ENCODE measurements around the gene FLOT1.
"Not testable (repeated sequence)": the region's sequence is repeated elsewhere in the genome, so short reads cannot be mapped to it uniquely, and the experiment has no call there.

The FLOT1 gene

GRCh38 chr6:30743099-30744053, 889 bp upstream of the FLOT1 start:
- DNase-seq = no peak

- no peak for DNase-seq
Observed at GRCh38 chr6:30741789-30742315, 635 bp downstream of the FLOT1 start.

GRCh38 chr6:30741063-30741779, 1.3 kb downstream of the FLOT1 start:
- DNase-seq = no peak

DNA sequence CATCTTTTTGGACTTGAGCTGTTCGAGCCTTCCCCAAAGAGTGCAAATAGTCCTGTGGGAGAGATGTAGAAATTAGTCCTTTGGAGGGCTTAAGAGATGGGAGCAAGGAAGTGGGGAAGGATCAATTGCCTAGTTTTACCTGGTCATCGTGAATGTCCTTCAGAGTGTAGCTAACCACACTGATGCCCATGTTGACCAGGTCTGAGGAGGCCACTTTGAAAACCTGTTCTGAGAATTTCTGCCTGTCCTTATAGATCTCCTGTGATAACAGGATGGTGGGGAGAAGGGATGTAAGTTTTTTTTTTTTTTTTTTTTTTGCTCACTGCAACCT, 2.0 kb downstream of the FLOT1 start:
- no peak for DNase-seq

DNA sequence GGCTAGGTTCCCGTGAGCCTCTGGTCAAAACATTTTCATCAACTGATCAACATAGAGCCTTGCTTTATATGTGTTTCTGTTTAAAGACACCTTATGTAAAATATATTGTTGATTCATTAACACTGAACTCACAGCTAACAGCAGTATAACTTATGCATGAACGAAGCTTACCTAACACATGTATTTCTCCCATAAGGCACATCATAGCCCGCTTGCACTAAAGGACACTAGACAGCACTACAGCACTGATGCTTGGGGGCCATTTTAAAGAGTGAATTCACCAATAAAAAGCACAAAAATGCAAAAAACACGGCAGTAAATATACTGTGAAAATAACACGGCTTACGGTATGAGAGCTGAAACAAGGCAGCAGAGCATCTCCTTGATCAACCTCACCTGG, 4.0 kb downstream of the FLOT1 start:
- DNase-seq = no peak

DNA sequence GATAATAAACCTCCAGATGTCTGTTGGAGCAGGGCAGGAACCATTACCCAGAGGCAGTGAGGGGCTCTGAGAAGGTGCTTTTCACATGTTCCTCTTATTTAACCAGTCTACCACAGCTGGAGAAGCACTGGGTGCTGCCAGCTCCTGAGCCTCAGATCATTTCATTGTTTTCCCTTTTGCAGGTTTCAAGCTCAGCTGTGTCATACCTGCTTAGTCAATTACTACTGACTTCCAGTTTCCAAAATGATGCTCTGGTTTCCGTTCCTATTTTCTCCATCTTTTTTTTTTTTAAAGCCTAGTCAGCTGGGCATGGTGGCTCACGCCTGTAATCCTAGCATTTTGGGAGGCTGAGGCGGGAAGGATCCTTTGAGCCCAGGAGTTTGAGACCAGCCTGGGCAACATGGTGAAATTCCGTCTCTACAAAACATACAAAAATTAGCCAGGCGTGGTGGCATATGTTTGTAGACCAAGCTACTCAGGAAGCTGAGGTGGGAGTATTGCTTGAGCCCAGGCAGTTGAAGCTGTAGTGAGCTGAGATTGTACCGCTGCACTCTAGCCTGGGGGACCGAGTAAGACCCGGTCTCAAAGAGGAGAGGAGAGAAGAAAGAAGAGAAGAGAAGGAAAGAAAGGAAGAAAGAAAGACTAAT, 6.7 kb downstream of the FLOT1 start:
- no peak for DNase-seq

DNA sequence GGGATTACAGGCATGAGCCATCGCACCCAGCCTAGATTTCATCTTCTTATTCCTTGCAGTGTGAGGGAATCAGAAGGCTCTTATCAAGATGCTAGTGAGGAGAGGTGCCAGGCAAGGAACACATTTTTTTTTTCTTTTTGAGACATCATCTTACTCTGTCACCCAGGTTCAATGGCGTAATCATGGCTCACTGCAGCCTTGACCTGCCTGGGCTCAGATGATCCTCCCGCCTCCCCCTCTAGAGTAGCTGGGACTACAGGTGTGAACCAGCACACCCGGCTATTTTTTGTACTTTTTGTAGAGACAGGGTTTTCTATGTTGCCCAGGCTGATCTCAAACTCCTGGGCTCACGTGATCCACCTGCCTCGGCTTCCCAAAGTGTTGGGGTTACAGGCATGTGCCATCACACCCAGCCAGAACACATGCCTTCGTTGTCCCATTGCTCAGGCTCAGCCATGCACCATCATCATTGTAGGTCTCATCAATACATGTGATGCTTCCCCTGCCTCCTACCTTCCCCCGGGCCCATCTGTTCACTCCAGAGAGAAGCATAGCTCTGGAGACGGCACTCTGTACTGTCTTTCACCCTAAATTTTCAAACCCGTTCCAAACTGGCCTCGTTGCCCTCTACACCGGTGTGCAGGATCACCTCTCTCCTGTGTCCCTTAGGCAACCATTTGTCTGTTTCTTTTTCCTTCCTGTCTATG, 10.1 kb downstream of the FLOT1 start:
- DNase-seq = no peak

GRCh38 chr6:30730601-30731435, 11.7 kb downstream of the FLOT1 start:
- peak; percentile 72 for DNase-seq

DNA sequence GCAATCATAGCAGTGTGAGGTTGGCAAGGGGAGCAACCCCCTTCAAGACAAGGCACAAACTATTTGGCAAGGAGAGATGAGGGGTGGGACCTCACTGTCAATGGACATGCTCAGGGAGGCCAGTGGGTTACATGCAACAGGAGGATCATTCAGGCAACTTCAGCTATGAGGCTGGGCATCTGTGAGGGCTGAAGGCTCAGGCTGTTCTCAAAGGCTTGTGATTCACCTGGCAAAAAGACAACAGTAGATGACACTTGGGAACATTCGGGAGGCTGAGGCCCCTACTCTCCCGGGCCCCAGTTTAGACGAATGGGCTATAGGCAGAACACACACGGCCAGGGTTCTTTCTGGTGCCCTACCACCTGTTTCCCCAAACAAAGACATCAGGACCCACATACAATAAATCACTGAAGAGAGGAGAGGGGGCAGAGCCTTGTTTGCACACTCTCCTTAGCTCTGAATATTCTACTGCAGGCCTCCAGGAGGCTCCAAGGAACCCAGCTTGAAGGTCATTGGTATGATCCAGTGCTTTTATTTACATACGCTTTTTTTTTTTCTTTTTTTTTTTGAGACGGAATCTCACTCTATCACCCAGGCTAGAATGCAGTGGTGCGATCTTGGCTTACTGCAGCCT, 14.4 kb downstream of the FLOT1 start:
- no peak for DNase-seq

GRCh38 chr6:30726506-30727413, 15.7 kb downstream of the FLOT1 start:
- no peak for DNase-seq

DNA sequence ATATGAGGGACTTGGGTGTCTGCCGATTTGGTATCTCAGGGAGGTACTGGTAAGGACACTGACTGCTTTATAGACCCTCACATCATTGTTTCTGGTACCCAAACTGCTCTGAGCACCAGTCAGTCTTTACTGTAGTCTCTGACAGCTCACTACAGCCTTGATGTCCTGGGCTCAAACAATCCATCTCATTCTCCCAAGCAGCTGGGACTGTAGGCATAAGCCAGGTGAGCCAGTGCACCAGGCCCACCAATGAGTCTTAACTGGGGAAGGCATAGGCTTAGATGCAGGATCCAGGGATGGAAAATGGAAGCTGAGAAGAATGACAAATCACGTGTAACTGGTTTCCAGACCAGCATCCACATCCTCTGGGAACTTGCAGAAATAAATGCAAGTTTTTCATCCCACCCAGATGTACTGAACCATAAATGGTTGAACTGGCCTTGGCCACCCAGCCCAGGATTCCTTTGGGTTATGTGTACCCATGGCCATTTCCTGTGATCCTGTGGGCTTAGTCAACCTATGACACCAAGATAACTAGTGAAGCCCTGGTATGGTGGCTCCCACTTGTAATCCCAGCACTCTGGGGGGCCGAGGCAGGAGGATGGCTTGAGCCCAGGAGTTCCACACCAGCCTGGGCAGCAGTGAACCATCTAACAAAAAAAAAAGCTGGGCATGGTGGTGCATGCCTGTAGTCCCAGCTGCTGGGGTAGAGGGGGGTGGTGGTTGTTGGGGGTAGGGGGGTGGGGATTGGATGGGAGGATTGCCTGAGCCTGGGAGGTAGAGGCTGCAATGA, 16.6 kb downstream of the FLOT1 start:
- DNase-seq = no peak

DNA sequence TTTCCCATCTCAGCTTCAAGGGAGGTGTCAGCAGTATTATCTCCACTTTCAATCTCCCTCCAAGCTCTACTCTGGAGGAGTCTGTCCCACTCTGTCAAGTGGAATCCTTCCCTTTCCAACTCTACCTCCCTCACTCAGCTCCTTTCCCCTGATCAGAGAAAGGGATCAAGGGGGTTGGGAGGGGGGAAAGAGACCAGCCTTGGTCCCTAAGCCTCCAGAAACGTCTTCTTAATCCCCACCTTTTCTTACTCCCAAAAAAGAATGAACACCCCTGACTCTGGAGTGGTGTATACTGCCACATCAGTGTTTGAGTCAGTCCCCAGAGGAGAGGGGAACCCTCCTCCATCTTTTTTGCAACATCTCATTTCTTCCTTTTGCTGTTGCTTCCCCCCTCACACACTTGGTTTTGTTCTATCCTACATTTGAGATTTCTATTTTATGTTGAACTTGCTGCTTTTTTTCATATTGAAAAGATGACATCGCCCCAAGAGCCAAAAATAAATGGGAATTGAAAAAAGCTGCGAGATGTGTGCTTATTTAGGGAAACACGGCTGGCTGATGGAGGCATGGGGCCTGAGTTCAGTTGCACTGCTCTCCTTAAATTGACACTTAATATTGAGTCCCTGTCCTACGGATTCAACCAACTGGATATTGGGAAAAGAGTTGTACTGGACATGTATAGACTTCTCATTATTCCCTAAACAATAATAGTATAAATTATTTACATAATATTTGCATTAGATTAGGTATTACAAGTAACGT, 17.4 kb downstream of the FLOT1 start:
- DNase-seq = no peak

- DNase-seq = not testable (repeated sequence)
Observed at GRCh38 chr6:30723843-30724741, 18.4 kb downstream of the FLOT1 start.

- not testable (repeated sequence) for DNase-seq
Observed at GRCh38 chr6:30723159-30723842, 19.2 kb downstream of the FLOT1 start.

DNA sequence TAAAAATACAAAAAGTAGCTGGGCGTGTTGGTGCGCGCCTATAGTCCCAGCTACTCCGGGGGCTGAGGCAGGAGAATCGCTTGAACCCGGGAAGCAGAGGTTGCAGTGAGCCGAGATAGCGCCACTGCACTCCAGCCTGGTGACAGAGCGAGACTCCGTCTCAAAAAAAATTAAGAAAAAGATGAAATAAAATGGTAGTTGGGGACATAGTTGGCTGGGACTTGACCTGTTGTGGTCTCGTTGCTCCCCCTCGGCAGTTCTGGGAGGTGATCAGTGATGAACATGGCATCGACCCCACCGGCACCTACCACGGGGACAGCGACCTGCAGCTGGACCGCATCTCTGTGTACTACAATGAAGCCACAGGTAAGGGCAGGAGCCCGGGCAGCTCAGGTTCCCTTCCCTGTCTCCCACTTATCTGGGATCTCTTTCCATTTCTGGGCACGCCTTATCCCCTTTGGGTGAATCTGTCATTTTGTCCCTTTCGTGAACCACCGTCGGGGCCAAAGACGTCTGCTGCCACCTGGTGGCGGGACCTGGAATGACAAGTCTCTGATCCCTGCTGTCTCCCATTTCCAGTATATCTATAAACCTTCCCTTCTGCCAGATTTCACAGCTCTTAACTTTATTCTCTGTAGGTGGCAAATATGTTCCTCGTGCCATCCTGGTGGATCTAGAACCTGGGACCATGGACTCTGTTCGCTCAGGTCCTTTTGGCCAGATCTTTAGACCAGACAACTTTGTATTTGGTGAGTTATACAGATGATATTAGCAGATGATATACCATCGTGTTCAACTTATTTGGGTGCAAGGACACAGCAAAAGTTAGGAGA, 20.0 kb downstream of the FLOT1 start:
- DNase-seq = peak; percentile 29

- not testable (repeated sequence) for DNase-seq
Observed at GRCh38 chr6:30722025-30722279, 20.5 kb downstream of the FLOT1 start.

Data from SHP77 treated with DMSO at 0.1 percent for 48 hours (cell line).